SU-DHL-6 (cell line): ENCODE results near the gene IFFO2.

Experiments used
- H2AFZ ChIP-seq: fragments of 200-600 bp; sonication (generic); 2 replicates; pipeline ENCODE4 v1.6.1; 2014; ENCODE audit warnings: low read depth, mild to moderate bottlenecking, moderate library complexity, mixed read lengths, antibody characterized with exemption, low read length; ENCODE audit not compliant: severe bottlenecking
- H3F3A ChIP-seq: fragments of 200-600 bp; shearing (Covaris generic); 2 replicates; pipeline ENCODE4 v1.6.0; 2016; ENCODE audit warnings: antibody characterized with exemption, mild to moderate bottlenecking; ENCODE audit not compliant: insufficient read depth
- H3K27ac ChIP-seq: fragments of 200-600 bp; sonication (generic); 2 replicates; pipeline ENCODE4 v1.5.1; 2016; ENCODE audit warnings: low read depth, mild to moderate bottlenecking, low read length, moderate library complexity, mixed read lengths
- H3K27me3 ChIP-seq: fragments of 200-600 bp; sonication (generic), shearing (Covaris generic); 2 replicates; pipeline ENCODE4 v1.6.0; 2014; ENCODE audit warnings: mild to moderate bottlenecking, low read length
- H3K36me3 ChIP-seq: fragments of 200-600 bp; sonication (generic); 2 replicates; pipeline ENCODE4 v1.6.1; 2014; ENCODE audit warnings: mild to moderate bottlenecking, low read length, mixed read lengths
- H3K4me2 ChIP-seq: fragments of 300-600, 200-600 bp; shearing (Covaris generic), sonication (generic); 2 replicates; pipeline ENCODE4 v1.6.0; 2014; ENCODE audit warnings: low read length, low read depth, mild to moderate bottlenecking; ENCODE audit not compliant: poor library complexity, severe bottlenecking
- H3K4me3 ChIP-seq: fragments of 200-600 bp; sonication (generic); 2 replicates; pipeline ENCODE4 v1.5.1; 2014; ENCODE audit warnings: antibody characterized with exemption, low read length, mild to moderate bottlenecking, mixed read lengths; ENCODE audit not compliant: insufficient read depth, poor library complexity, severe bottlenecking
- H3K79me2 ChIP-seq: fragments of 200-600 bp; sonication (generic); 2 replicates; pipeline ENCODE4 v1.6.1; 2014; ENCODE audit warnings: mild to moderate bottlenecking, low read length, moderate library complexity; ENCODE audit not compliant: insufficient read depth
- H3K9ac ChIP-seq: fragments of 200-600 bp; sonication (generic); 2 replicates; pipeline ENCODE4 v1.7.0; 2014; ENCODE audit warnings: mild to moderate bottlenecking, low read length
- H3K9me2 ChIP-seq: fragments of 200-600 bp; sonication (generic); replicated peaks from 2 replicates; pipeline ENCODE4 v1.6.1; 2014; ENCODE audit warnings: low read length; ENCODE audit not compliant: insufficient read depth
- H3K9me3 ChIP-seq: fragments of 200-600 bp; sonication (generic); 2 replicates; pipeline ENCODE4 v1.6.1; 2014; ENCODE audit warnings: low read length, mixed read lengths; ENCODE audit not compliant: insufficient read depth
- H4K20me1 ChIP-seq: fragments of 200-600 bp; sonication (generic); 2 replicates; pipeline ENCODE4 v1.6.1; 2014; ENCODE audit warnings: low read depth, mild to moderate bottlenecking, antibody characterized with exemption, low read length, moderate library complexity, mixed read lengths
- EZH2phosphoT487 ChIP-seq: fragments of 200-600 bp; sonication (generic), shearing (Covaris generic); conservative IDR thresholded peaks from 2 replicates; pipeline ENCODE4 v1.6.1; 2018; ENCODE audit warnings: mild to moderate bottlenecking, antibody characterized with exemption, low read length, moderate library complexity, mixed read lengths
- TF ChIP-seq, protein P1 (sequence below): fragments of 200-600 bp; sonication (generic); IDR thresholded peaks from one replicate; pipeline ENCODE4 v1.5.1; 2017; ENCODE audit warnings: antibody characterized with exemption, mild to moderate bottlenecking, low read length, moderate library complexity; ENCODE audit not compliant: insufficient read depth, poor library complexity, severe bottlenecking

The IFFO2 gene

DNA sequence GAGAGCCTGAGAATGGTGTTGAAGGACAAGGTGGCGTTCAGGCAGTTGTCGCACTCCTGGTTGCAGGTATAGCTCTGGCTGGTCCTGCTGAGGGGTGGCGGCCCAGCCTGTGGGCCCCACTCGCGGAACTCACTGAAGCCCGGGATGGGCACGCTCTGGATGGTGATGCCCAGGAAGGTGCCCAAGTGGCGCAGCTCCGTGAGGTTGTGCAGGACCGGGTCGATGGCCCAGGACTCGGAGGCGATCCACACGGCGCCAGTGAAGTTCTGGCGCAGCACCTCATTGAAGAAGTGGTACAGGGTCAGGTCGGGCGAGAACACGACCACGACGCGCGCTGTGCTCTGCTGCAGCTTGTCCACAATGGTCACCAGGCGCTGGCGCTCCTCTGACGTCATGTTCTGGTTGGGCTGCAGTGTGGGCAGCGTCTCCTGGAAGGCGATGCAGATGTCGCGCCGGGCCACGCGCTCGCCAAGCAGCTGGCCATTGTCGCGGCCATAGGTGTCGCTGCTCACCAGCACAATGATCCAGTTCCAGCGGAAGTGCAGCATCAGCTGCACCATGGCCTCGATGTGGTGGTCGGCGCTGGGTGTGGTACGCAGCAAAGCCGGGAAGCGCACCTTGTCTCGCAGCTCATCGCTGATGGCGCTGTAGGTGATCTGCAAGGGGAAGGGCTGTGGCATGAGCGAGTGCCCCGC is 102.0 kb downstream of the IFFO2 start:
- TF ChIP-seq, protein P1, sequence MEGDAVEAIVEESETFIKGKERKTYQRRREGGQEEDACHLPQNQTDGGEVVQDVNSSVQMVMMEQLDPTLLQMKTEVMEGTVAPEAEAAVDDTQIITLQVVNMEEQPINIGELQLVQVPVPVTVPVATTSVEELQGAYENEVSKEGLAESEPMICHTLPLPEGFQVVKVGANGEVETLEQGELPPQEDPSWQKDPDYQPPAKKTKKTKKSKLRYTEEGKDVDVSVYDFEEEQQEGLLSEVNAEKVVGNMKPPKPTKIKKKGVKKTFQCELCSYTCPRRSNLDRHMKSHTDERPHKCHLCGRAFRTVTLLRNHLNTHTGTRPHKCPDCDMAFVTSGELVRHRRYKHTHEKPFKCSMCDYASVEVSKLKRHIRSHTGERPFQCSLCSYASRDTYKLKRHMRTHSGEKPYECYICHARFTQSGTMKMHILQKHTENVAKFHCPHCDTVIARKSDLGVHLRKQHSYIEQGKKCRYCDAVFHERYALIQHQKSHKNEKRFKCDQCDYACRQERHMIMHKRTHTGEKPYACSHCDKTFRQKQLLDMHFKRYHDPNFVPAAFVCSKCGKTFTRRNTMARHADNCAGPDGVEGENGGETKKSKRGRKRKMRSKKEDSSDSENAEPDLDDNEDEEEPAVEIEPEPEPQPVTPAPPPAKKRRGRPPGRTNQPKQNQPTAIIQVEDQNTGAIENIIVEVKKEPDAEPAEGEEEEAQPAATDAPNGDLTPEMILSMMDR, result no peak
- TF ChIP-seq EZH2phosphoT487, result no peak
- Histone ChIP-seq H3K9me2 (no peaks in the 10 kb centered on the region), H2AFZ (no peak overlapping the region), H3K27ac (no peak overlapping the region), H3K27me3 (no peaks in the 10 kb centered on the region), H3K4me3 (no peak overlapping the region), H3K36me3 (no peaks in the 10 kb centered on the region), H3K9ac (no peak overlapping the region), H3K9me3 (no peaks in the 10 kb centered on the region), H3F3A (no peaks in the 10 kb centered on the region), H4K20me1 (no peaks in the 10 kb centered on the region), H3K4me2 (no peak overlapping the region), H3K79me2 (no peaks in the 10 kb centered on the region)
